Nephron (organoid): ENCODE data around the gene DUSP6.

ENCODE experiments used
- H3K27ac Mint-ChIP-seq, 3 experiments: 2 replicates each; pipeline ENCODE4 v1.8.0; 2020; ENCODE audit warnings: mixed read lengths in 3 of 3, mild to moderate bottlenecking in 2 of 3, moderate library complexity in 1 of 3
- H3K27me3 Mint-ChIP-seq: 2 replicates; pipeline ENCODE4 v1.8.0; 2021; ENCODE audit warnings: low read depth, mild to moderate bottlenecking, moderate library complexity, mixed read lengths
- H3K36me3 Mint-ChIP-seq: 2 replicates; pipeline ENCODE4 v1.8.0; 2020; ENCODE audit warnings: low read depth, mixed read lengths
- H3K4me1 Mint-ChIP-seq: 2 replicates; pipeline ENCODE4 v1.8.0; 2020; ENCODE audit warnings: mixed read lengths
- H3K4me3 Mint-ChIP-seq, 3 experiments: 2 replicates each; pipeline ENCODE4 v1.8.0; 2020; ENCODE audit warnings: mild to moderate bottlenecking in 3 of 3, mixed read lengths in 3 of 3, moderate library complexity in 2 of 3
- H3K9me3 Mint-ChIP-seq: 2 replicates; pipeline ENCODE4 v1.8.0; 2020; ENCODE audit warnings: mixed read lengths
- CTCF ChIP-seq, 3 experiments: fragments of 200-600 bp; sonication (generic); IDR thresholded peaks; one replicate each; pipeline ENCODE4 v1.5.0; 2021; ENCODE audit warnings: antibody characterized with exemption in 3 of 3; ENCODE audit not compliant: unreplicated experiment in 3 of 3

The DUSP6 gene

DNA sequence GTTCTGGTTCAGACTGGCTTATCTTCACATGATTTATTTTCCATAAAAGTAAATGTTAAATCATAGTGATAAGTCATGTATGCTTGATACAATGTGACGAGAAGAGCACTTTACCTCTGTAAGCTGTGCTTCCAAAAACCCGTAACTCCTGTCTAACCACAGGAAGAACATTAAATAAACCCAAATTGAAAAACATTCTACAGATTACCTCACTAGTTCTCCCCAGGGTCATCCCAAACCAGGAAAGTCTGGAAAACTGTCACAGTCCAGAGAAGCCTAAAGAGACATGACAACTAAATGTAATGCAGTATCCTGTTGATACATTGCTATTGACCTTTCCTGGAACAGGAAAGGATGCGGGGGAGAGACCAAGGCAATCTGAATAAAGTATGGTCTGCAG is 32.5 kb upstream of the DUSP6 start:
- no peaks in the 10 kb centered on the region for H3K36me3 Mint-ChIP-seq
- H3K4me1 Mint-ChIP-seq, result peaks cover 40% of the 10 kb centered on the region
- H3K9me3 Mint-ChIP-seq, result no peaks in the 10 kb centered on the region
- no peak overlapping the region for H3K4me3 Mint-ChIP-seq
- H3K27ac Mint-ChIP-seq, result peak overlapping the region; percentile 62 to 89 (median 83)
- no peaks in the 10 kb centered on the region for H3K27me3 Mint-ChIP-seq
- no peak for TF ChIP-seq CTCF (IDR thresholded peaks at IDR 0.05; ENCODE audit: unreplicated experiment in 3 of 3)

DNA sequence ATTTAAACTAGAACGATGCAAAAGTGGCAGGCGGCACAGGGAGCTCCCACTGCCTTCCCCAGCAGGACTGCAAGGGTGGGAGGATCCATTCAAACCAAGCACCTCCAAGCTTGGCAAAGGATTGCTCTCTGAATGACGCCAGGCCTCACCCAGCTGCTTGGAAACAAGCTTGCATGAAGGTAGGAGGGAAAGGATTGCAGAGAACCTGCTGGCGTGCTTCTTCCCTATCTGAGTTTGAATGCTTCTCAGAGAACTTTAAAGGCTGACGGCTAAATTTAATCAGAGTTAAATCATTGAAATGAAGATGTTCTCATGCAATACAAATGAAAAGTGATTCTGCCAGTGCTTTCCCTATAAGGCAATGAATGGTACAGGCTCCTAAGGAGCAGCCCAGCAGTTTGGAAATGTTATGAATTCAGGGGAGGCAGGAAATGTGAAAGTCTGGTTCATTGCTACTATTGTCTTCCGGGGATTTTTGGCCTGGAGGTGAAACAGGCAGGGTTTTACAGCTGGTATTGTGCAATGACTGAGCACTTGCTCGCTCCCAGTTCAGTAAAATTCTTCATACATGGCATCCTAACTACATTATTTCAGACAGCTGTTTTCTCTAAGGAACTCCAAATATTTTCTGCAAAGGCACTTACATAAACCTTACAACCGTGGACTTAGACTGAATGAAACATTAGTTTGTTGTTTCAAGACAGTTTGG is 31.9 kb upstream of the DUSP6 start:
- no peak for TF ChIP-seq CTCF (IDR thresholded peaks at IDR 0.05; ENCODE audit: unreplicated experiment in 3 of 3)
- Mint-ChIP-seq H3K27me3 (no peaks in the 10 kb centered on the region), H3K27ac (peak overlapping the region; percentile 62 to 89 (median 83))

DNA sequence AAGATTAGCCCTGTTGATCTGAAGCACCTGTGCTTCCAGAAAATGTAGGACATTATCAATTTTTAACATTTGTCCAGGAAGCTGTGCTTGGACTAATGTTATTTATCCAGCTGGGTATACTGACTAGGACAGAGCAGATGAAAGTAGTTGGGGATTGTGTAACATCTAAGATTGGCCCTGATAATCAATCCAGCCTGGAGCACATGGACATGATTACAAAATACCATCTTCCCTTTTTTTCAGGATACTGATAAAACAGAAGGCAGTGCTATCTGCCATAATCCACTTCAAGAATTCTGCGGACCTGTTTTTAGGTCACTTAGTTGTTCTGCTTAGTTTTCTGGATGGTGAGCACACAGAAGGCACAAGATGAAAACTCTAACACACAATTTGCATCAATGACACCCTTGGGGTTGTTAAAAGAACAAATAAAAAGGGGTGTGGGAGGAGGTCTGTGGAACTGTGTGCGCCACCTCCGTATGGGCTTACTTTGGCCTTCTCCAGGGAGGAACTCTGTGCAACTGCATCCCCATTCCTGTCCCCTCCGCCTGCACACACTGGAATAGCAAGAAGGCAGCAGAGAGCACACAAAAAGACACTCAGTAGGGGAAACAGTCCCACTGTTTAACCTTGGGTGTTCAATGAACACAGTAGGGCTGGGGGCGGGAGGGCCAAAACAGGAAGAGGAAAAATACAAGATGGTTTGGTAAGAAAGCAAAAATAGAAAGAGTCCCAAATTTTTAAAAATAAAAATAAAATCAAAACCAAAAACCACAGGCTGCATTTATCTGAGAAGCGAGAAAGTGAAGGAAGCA is 31.1 kb upstream of the DUSP6 start:
- Mint-ChIP-seq H3K27ac (peak overlapping the region; percentile 62 to 89 (median 83)), H3K4me1 (peaks cover 40% of the 10 kb centered on the region), H3K36me3 (no peaks in the 10 kb centered on the region), H3K27me3 (no peaks in the 10 kb centered on the region), H3K9me3 (no peaks in the 10 kb centered on the region), H3K4me3 (peak overlapping the region in 1 of 3 experiments; percentile 15)
- TF ChIP-seq CTCF (IDR thresholded peaks at IDR 0.05; ENCODE audit: unreplicated experiment in 3 of 3), result no peak

More for the DNA sequence above, 31.9 kb upstream of the DUSP6 start:
- Mint-ChIP-seq H3K4me3 (no peak overlapping the region), H3K4me1 (peaks cover 40% of the 10 kb centered on the region), H3K9me3 (no peaks in the 10 kb centered on the region), H3K36me3 (no peaks in the 10 kb centered on the region)

DNA sequence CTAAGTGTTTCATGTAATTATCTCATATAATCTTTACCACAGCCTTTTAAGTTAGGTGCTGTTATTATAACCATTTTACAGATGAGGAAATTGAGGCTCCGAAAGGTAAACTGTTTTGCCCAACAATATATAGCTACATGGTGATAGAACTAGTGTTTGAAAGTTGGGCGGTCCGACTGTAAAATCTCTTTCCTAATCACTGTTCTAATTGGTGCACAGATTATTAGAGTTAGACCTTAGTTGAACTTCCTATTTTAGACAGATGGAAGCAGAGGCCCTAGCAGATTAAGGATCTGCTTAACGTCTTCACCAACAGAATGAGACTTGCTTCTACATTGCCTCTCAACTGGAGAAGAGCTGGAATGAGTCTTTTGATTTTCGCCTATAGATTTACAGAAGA is 30.0 kb upstream of the DUSP6 start:
- TF ChIP-seq CTCF (IDR thresholded peaks at IDR 0.05; ENCODE audit: unreplicated experiment in 3 of 3), result no peak
- Mint-ChIP-seq H3K27me3 (no peaks in the 10 kb centered on the region), H3K4me3 (no peak overlapping the region), H3K9me3 (no peaks in the 10 kb centered on the region), H3K36me3 (peaks cover 4% of the 10 kb centered on the region), H3K27ac (peak overlapping the region in 1 of 3 experiments; percentile 89), H3K4me1 (peaks cover 48% of the 10 kb centered on the region)

DNA sequence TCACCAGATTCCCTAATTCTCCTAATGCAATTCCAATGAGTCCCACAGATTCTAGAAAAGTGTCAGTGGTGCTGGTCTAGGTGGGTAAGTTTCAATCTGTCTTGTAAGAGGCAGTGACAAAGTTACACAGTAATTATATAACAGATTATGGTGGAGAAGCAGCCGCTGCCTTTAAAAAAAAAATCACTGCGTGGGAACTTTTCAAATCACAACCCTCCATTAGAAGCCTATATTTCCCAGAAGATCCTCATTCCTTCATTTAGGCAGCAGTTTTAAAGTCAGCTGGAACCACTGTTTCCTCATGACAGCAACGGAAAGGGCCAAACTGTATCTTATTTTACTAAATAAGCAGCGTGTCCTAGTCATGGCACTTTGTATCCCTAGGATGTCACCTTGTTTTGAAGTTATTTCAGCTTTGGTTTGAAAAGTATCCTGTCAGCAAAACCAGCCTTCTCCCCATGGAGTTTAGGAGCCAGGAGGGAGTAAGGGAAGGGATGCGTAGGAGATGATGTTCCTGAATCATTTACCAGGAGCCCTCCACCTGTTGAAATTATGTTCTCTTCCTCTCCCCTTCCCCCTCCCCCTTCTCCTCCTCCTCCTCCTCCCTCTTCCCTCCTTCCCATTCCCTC is 27.7 kb upstream of the DUSP6 start:
- Mint-ChIP-seq H3K27ac (peak overlapping the region; percentile 86 to 96 (median 88)), H3K9me3 (no peaks in the 10 kb centered on the region), H3K4me1 (peaks cover 38% of the 10 kb centered on the region), H3K27me3 (no peaks in the 10 kb centered on the region), H3K36me3 (peaks cover 4% of the 10 kb centered on the region), H3K4me3 (no peak overlapping the region)
- TF ChIP-seq CTCF (IDR thresholded peaks at IDR 0.05; ENCODE audit: unreplicated experiment in 3 of 3), result no peak
